Right lobe of liver (tissue), 6 donors: ENCODE measurements around the gene DAGLA. TPM values are rescaled to one million over a fixed set of nuclear protein-coding genes. Genes with fewer than 3 reads are reported as not detected.

Source experiments
- ATAC-seq, 4 donors: fragments of 200-7000 bp; cut with Tn5 transposase; one replicate each; pipeline ENCODE4 v1.9.1; 2020; ENCODE audit warnings: mild to moderate bottlenecking in 4 of 4, moderate library complexity in 4 of 4
- DNase-seq, 3 donors: peaks; one replicate each; pipeline ENCODE4 v3.0.0-alpha.2; 2020
- H3K27ac ChIP-seq, 3 donors: fragments of 200-600 bp; one replicate each; pipeline ENCODE4 v1.8.0; 2022
- H3K27me3 ChIP-seq, 2 donors: fragments of 200-600 bp; one replicate each; pipeline ENCODE4 v1.8.0; 2022
- H3K36me3 ChIP-seq, 4 donors: fragments of 200-600 bp; sonication (generic) in 1 of 4; one replicate each; pipeline versions ENCODE4 v1.5.1 to v1.8.0; 2017 to 2022; ENCODE audit warnings: control low read depth in 1 of 4
- H3K4me1 ChIP-seq, 4 donors: fragments of 200-600 bp; sonication (generic) in 1 of 4; one replicate each; pipeline versions ENCODE4 v1.5.1 to v1.8.0; 2017 to 2022; ENCODE audit warnings: control low read depth in 1 of 4
- H3K4me3 ChIP-seq, 3 donors: fragments of 200-600 bp; one replicate each; pipeline ENCODE4 v1.8.0; 2022
- H3K9me3 ChIP-seq, 4 donors: fragments of 200-600 bp; sonication (generic) in 1 of 4; one replicate each; pipeline versions ENCODE4 v1.5.1 to v1.8.0; 2017 to 2022; ENCODE audit warnings: control low read depth in 1 of 4
- POLR2A ChIP-seq: fragments of 450-650 bp; IDR thresholded peaks from one replicate; pipeline ENCODE4 v1.6.1; 2017; ENCODE audit warnings: antibody characterized with exemption, mild to moderate bottlenecking
- WGBS: methylation state at CpG from one replicate; pipeline ENCODE4 v1.1.6; 2018; ENCODE audit warnings: low coverage, low lambda C conversion rate; ENCODE audit not compliant: insufficient coverage; ENCODE audit errors: missing lambda C conversion rate; 5-methylcytosine and 5-hydroxymethylcytosine counted together
- intact Hi-C, 2 donors: fragments of 100-400 bp; cut with DNase I; formaldehyde crosslinking; loops; one replicate each; pipeline versions ENCODE4 v1.11.2 to v1.14.1; 2022
- total RNA-seq, 6 experiments: library from RNA; depleted of rRNA in 2 of 6; stranded (reverse); fragments of >200 nt in 2 of 6; fragmentation: NEBNext Ultra II Directional in 3 of 6; extraction: Animal tissue kit (Norgen Biotek cat#: 25700) in 3 of 6; gene quantifications; one replicate each; pipeline versions ENCODE4 v1.1.0 to v1.2.4, GENCODE V29; 2016 to 2023
- TF ChIP-seq, protein P1 (sequence below), 4 donors: fragments of 200-600 bp in 3 of 4; fragments of 450-650 bp in 1 of 4; IDR thresholded peaks; one replicate each; pipeline versions ENCODE4 v1.5.1 to v1.8.0; 2016 to 2022; ENCODE audit warnings: antibody characterized with exemption in 4 of 4, mild to moderate bottlenecking in 2 of 4
- donor health status: DM: no; HTN: yes; CAD: no.
- donor health status: DM: no; HTN: no; CAD: no.
- donor health status: DM: no; HTN: no; CAD: no.
- donor health status: DM: no; HTN: yes; CAD: no.
- donor health status: DM: no; HTN: yes; CAD: no.

The DAGLA gene
- total RNA-seq, 6 experiments from 2014 or later, result 0.33 to 5.5 (median 0.79) TPM

DNA sequence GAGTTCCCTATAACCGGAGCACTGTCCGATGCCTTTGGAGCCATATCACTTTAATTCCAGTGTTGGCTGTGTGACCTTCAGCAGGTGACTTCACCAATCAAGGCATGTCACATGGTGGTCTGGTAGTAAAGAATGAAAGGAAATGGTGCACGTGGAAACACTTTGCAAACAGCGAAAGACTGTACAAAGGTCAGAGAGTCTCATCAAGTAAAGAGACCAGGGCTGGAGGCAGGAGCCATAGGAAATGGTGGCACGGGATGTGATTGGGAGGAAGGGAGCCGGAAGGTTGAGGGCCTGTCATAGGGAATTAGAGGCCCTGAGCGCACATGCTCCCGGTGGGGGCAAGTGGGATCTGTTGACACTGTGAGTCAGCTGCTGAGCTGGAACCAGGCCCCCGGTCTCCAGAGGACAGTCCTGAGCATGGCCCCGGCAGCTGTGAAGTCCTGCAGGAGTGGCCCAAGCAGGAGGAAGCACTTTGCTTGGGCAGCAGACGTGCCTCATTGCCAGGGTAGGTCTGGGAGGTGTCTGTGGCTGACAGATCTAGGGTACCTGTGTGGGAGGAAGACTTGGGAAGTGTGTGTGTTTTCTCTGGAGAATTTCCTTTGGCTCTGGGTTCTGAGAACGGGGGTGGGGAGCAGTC, 2.0 kb downstream of the DAGLA start:
- WGBS, result 32% methylated on average over 10 of the region's 12 CpGs
- no peaks in the 10 kb centered on the region for H3K27me3 ChIP-seq
- DNase-seq, result peak in 1 of 3 donors; percentile 48
- TF ChIP-seq POLR2A, result peak; percentile 33
- TF ChIP-seq, protein P1, sequence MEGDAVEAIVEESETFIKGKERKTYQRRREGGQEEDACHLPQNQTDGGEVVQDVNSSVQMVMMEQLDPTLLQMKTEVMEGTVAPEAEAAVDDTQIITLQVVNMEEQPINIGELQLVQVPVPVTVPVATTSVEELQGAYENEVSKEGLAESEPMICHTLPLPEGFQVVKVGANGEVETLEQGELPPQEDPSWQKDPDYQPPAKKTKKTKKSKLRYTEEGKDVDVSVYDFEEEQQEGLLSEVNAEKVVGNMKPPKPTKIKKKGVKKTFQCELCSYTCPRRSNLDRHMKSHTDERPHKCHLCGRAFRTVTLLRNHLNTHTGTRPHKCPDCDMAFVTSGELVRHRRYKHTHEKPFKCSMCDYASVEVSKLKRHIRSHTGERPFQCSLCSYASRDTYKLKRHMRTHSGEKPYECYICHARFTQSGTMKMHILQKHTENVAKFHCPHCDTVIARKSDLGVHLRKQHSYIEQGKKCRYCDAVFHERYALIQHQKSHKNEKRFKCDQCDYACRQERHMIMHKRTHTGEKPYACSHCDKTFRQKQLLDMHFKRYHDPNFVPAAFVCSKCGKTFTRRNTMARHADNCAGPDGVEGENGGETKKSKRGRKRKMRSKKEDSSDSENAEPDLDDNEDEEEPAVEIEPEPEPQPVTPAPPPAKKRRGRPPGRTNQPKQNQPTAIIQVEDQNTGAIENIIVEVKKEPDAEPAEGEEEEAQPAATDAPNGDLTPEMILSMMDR (IDR thresholded peaks at IDR 0.05), result no peak
- intact Hi-C loops, result no loop called here
- H3K4me3 ChIP-seq, result no peak overlapping the region
- H3K36me3 ChIP-seq, result no peaks in the 10 kb centered on the region
- no peaks in the 10 kb centered on the region for H3K9me3 ChIP-seq
- H3K27ac ChIP-seq, result no peak overlapping the region
- no peaks in the 10 kb centered on the region for H3K4me1 ChIP-seq
- ATAC-seq, result peak; percentile 3 to 49 (median 21)

DNA sequence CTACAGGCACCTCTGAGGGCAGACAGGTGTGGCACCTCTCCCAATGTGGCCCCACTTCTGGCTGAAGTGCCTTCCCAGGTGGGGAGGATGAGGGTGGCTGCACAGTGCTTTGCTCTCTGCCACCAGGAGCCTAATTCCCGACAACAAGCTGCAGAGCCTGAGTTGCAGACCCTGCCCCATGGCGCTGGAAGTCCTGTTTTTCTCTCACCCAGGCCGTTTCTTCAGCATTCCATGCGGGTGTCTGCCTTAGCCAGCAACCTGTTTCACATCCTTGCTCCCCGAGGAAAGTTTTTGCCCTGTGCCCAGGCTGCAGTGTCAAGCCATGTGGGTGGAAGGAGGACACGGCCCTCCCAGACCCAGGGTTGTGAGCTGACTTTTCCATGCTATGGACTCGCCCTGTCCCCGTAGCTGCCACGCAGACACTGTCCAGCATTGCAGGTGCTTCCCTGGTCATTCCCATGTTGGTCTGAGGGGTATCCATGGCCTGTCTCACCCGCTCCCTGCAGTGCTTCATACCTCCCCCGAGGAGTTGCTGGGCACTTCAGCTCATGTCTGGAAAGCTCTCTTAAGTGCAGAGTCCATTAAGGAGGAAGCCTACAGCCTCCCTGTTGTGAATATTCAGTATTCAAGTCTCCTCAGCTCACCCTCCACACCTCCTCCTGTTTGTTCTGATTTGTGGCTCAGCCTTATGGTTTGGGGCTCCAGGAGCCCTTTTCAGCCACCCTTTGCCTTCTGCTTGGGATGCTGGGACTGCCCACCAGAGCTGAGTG, 2.9 kb downstream of the DAGLA start:
- 35% methylated on average over 2 of the region's 11 CpGs for WGBS
- no peaks in the 10 kb centered on the region for H3K9me3 ChIP-seq
- no peak for DNase-seq
- no peaks in the 10 kb centered on the region for H3K27me3 ChIP-seq
- no peak overlapping the region for H3K4me3 ChIP-seq
- no peaks in the 10 kb centered on the region for H3K36me3 ChIP-seq
- no peak for ATAC-seq
- no peak for TF ChIP-seq POLR2A
- TF ChIP-seq, protein P1 (IDR thresholded peaks at IDR 0.05), result no peak
- intact Hi-C loops, result no loop called here
- no peaks in the 10 kb centered on the region for H3K4me1 ChIP-seq
- H3K27ac ChIP-seq, result no peak overlapping the region

DNA sequence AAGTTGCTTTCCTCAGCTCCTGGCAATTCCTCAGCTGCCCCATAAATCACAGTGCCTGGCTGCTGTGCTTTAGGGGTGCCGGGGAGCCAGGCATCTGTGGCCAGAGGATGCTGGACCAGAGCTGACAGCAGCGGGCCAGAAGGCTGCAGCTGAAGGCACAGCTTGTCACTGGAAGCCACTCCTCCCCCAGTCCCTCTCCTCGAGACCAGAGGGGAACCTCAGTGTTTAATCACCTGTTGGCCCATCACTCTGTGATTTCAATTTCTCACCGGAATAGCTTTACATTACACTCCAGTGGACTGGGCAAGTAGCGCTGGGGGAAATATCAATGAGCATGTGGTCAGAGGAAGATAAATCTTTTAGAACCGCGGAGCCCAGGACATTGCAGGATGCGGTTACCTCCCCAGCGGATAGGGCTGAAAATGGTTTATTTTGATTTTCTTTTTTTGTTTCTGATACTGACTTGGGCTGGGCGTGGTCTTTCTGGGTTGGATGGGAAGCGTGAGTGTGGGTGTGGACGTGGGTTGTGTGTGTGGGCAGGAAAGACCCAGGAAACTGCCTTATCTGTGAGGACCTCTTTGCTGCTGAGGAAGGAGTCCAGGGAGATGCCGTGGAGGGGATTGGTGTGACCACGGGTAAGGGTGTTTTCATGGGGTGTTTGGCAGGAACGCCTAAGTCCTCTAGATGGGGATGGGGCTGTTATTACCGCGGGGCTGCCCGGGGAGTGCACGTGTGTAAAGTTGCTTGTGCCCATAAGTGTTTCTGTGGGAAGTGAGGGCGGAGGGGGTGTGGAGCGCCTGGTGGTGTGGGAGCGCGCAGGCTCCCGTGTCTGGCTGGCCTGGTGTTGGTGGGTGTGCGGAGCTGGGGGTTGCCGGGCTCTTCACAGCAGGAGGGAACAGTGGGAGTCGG, 4.0 kb downstream of the DAGLA start:
- Histone ChIP-seq H3K27me3 (no peaks in the 10 kb centered on the region), H3K27ac (no peak overlapping the region), H3K4me3 (no peak overlapping the region), H3K9me3 (no peaks in the 10 kb centered on the region), H3K36me3 (no peaks in the 10 kb centered on the region), H3K4me1 (no peaks in the 10 kb centered on the region)
- TF ChIP-seq, protein P1 (IDR thresholded peaks at IDR 0.05), result no peak
- TF ChIP-seq POLR2A, result no peak
- 38% methylated on average over 21 of the region's 27 CpGs for WGBS
- intact Hi-C loops, result no loop called here
- DNase-seq, result no peak
- no peak for ATAC-seq

DNA sequence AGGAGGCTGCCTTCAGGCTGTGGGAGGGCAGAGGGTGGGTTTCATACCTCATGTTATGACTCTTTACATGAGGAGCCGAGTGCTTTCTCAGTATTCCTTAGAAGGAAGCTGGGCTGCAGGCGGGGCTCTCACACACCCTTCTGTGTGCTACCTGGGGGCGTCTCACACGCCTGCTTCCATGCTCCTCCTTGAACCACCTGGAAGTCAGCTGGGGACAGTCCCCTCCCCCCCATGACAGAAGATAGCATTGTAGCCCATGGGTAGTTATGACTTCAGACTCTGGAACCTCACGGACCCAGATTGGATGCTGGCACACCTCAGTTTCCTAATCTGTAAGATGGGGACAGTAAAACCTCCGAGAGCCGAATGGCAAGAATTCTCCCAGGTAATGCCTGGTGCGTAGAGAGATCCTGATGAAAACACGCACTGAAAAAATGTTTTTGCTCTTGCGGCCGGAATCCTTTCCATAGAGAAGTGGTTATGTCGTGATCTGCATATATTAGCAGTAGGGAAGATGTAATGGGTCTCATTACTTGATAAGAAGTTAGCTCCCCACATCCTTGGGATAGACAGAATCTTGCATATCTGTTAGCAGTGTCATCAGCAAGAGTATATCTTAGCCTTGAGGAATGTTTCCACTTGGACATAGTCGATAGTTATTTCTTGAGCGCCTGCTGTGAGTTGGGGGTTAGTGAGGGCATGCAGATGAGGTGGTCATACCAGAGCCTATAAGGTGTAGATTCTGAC, 4.9 kb downstream of the DAGLA start:
- H3K9me3 ChIP-seq, result no peaks in the 10 kb centered on the region
- DNase-seq (no peak), ATAC-seq (no peak)
- no peak overlapping the region for H3K4me3 ChIP-seq
- no peak for TF ChIP-seq POLR2A
- TF ChIP-seq, protein P1 (IDR thresholded peaks at IDR 0.05), result no peak
- no peaks in the 10 kb centered on the region for H3K4me1 ChIP-seq
- no peaks in the 10 kb centered on the region for H3K36me3 ChIP-seq
- H3K27ac ChIP-seq, result no peak overlapping the region
- no peaks in the 10 kb centered on the region for H3K27me3 ChIP-seq
- intact Hi-C loops, result no loop called here
- WGBS, result 88% methylated on average over 10 of the region's 14 CpGs
